Adrenal gland (tissue), 12 donors: ENCODE results near the gene SLC18A2. TPM values are rescaled to one million over a fixed set of nuclear protein-coding genes. Genes with fewer than 3 reads are reported as not detected.
"Not testable (repeated sequence)": the region's sequence is repeated elsewhere in the genome, so short reads cannot be mapped to it uniquely, and the experiment has no call there.

Experiments used
- DNase-seq, 7 donors: peaks; one replicate each; pipeline ENCODE4 v3.0.0-alpha.2; 2019 to 2020
- H3K27ac ChIP-seq, 5 donors: fragments of 200-600 bp; sonication (generic) in 4 of 5; 1 replicate in 3 of 5; 2 replicates in 2 of 5; pipeline versions ENCODE4 v1.5.1 to v1.8.0; 2016 to 2020; ENCODE audit warnings: mild to moderate bottlenecking in 1 of 5
- H3K27me3 ChIP-seq: fragments of 200-600 bp; 2 replicates; pipeline ENCODE4 v1.8.0; 2021
- H3K36me3 ChIP-seq, 2 donors: fragments of 200-600 bp; replicated peaks in 1 of 2; 1 replicate in 1 of 2; 2 replicates in 1 of 2; pipeline versions ENCODE4 v1.5.1 to v1.8.0; 2018 to 2022
- H3K4me1 ChIP-seq, 2 donors: fragments of 200-600 bp; replicated peaks in 1 of 2; 1 replicate in 1 of 2; 2 replicates in 1 of 2; pipeline versions ENCODE4 v1.5.1 to v1.8.0; 2018 to 2021
- H3K4me3 ChIP-seq, 4 donors: fragments of 200-600 bp; sonication (generic) in 3 of 4; one replicate each; pipeline ENCODE4 v1.5.1; 2016 to 2018
- H3K9me3 ChIP-seq, 3 donors: fragments of 200-600 bp; sonication (generic) in 1 of 3; replicated peaks in 1 of 3; 1 replicate in 2 of 3; 2 replicates in 1 of 3; pipeline versions ENCODE4 v1.5.1 to v1.8.0; 2016 to 2021
- CTCF ChIP-seq, 6 experiments: fragments of 450-650 bp in 4 of 6; fragments of 200-600 bp in 2 of 6; sonication (generic) in 1 of 6; IDR thresholded peaks; 1 replicate in 5 of 6; 2 replicates in 1 of 6; pipeline versions ENCODE4 v1.5.1 to v1.8.0; 2016 to 2021; ENCODE audit warnings: antibody characterized with exemption in 6 of 6, mild to moderate bottlenecking in 2 of 6, moderate library complexity in 1 of 6
- POLR2A ChIP-seq, 2 donors: fragments of 450-650 bp; IDR thresholded peaks; one replicate each; pipeline ENCODE4 v1.6.1; 2017; ENCODE audit warnings: antibody characterized with exemption in 2 of 2, mild to moderate bottlenecking in 2 of 2, moderate library complexity in 1 of 2
- WGBS, 4 donors: extraction: QIAGEN DNeasy Blood & Tissue Kit in 2 of 4; methylation state at CpG; one replicate each; pipeline versions ENCODE4 v1.1.5 to v1.1.7; 2013 to 2017; 5-methylcytosine and 5-hydroxymethylcytosine counted together
- intact Hi-C, 2 donors: fragments of 100-400 bp; cut with DNase I; formaldehyde crosslinking; loops; one replicate each; pipeline versions ENCODE4 v1.14.1 to v1.15.0; 2022 to 2023
- polyA plus RNA-seq, 3 donors: library from polyadenylated mRNA; stranded (reverse); fragments of 200-250 nt in 2 of 3; fragments of 350-450 nt in 1 of 3; fragmentation: Illumina TruSeq in 1 of 3; extraction: RNeasy Lipid Tissue Mini Kit (QIAGEN cat#74804) in 1 of 3; gene quantifications; one replicate each; pipeline ENCODE4 v1.2.3, GENCODE V29; 2013 to 2014
- total RNA-seq, 9 donors: library from RNA; depleted of rRNA in 4 of 9; stranded (reverse); fragments of >200 nt in 4 of 9; fragments of 120-200 nt in 1 of 9; fragmentation: NEBNext Ultra II Directional in 1 of 9; extraction: Animal tissue kit (Norgen Biotek cat#: 25700) in 1 of 9; gene quantifications; one replicate each; pipeline versions ENCODE4 v1.1.0 to v1.2.4, GENCODE V29; 2013 to 2023
- donor health status: healthy with polysubstance abuse.
- donor health status: Bipolar disorder and iron deficiency.
- donor health status: DM: yes; HTN: yes; CAD: no.
- donor health status: DM: no; HTN: no; CAD: no.
- donor health status: DM: no; HTN: no; CAD: no.
- donor health status: DM: yes; HTN: yes; CAD: no.

SLC18A2 gene
- total and polyA plus RNA-seq, 12 donors, result 0.04 to 16.6 (median 4.2) TPM; not detected in 2

- Histone ChIP-seq H3K4me3 (no peak overlapping the region), H3K27ac (no peak overlapping the region), H3K4me1 (no peaks in the 10 kb centered on the region), H3K36me3 (no peaks in the 10 kb centered on the region), H3K9me3 (no peaks in the 10 kb centered on the region), H3K27me3 (no peaks in the 10 kb centered on the region)
- TF ChIP-seq CTCF (IDR thresholded peaks at IDR 0.05) (no peak), POLR2A (IDR thresholded peaks at IDR 0.05) (no peak)
- WGBS, 4 donors, result 78 to 85% (median 84%) methylated on average over 1 of the region's 1 CpG
- DNase-seq, result no peak
- intact Hi-C loops, result no loop called here
Measured at GRCh38 chr10:117298219-117298618, 57.3 kb downstream of the SLC18A2 start.

- H3K27me3 ChIP-seq, result no peaks in the 10 kb centered on the region
- no peak overlapping the region for H3K4me3 ChIP-seq
- DNase-seq, result no peak
- H3K36me3 ChIP-seq, result no peaks in the 10 kb centered on the region
- H3K4me1 ChIP-seq, result no peaks in the 10 kb centered on the region
- intact Hi-C loops, result no loop called here
- TF ChIP-seq POLR2A (IDR thresholded peaks at IDR 0.05) (no peak), CTCF (IDR thresholded peaks at IDR 0.05) (no peak)
- H3K27ac ChIP-seq, result no peak overlapping the region
- H3K9me3 ChIP-seq, result no peaks in the 10 kb centered on the region
Measured at GRCh38 chr10:117299435-117299834, 58.5 kb downstream of the SLC18A2 start.

DNA sequence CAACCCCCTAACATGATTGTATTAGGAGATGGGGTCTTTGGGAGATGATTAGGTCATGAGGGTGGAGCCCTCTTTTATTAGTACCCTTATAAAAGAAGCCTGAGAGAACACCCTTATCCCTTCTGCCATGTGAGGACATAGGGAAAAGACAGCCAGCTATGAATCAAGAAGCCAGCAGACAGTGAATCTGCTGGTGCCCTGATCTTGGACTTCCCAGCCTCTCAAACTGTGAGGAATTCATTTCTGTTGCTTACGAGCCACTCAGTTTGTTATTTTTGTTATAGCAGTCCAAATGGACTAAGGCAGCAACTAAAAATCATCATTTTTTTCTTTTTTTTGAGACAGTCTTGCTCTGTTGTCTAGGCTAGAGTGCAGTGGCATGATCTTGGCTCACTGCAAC is 59.8 kb downstream of the SLC18A2 start:
- DNase-seq, result no peak
- H3K4me3 ChIP-seq, result no peak overlapping the region
- H3K4me1 ChIP-seq, result no peaks in the 10 kb centered on the region
- no peak for TF ChIP-seq CTCF (IDR thresholded peaks at IDR 0.05)
- TF ChIP-seq POLR2A (IDR thresholded peaks at IDR 0.05), result no peak
- WGBS, 4 donors, result 88 to 100% (median 92%) methylated on average over 1 of the region's 1 CpG
- H3K27me3 ChIP-seq, result no peaks in the 10 kb centered on the region
- H3K27ac ChIP-seq, result no peak overlapping the region
- intact Hi-C loops, result no loop called here
- no peaks in the 10 kb centered on the region for H3K9me3 ChIP-seq
- H3K36me3 ChIP-seq, result no peaks in the 10 kb centered on the region

GRCh38 chr10:117303451-117303850 is 62.5 kb downstream of the SLC18A2 start:
- H3K4me3 ChIP-seq, H3K27ac ChIP-seq, H3K4me1 ChIP-seq, H3K9me3 ChIP-seq, DNase-seq, H3K36me3 ChIP-seq, intact Hi-C loops, H3K27me3 ChIP-seq: not testable (repeated sequence)
- whole genome bisulfite sequencing, 4 donors, result 98 to 100% (median 99%) methylated on average over 3 of the region's 3 CpGs

- intact Hi-C loops, result no loop called here
- H3K9me3 ChIP-seq, result no peaks in the 10 kb centered on the region
- H3K36me3 ChIP-seq, result no peaks in the 10 kb centered on the region
- H3K4me1 ChIP-seq, result peaks cover 0 to 5% of the 10 kb centered on the region in 2 donors
- TF ChIP-seq CTCF (IDR thresholded peaks at IDR 0.05), result no peak
- no peak for TF ChIP-seq POLR2A (IDR thresholded peaks at IDR 0.05)
- no peak for DNase-seq
- no peak overlapping the region for H3K4me3 ChIP-seq
- H3K27me3 ChIP-seq, result no peaks in the 10 kb centered on the region
- H3K27ac ChIP-seq, result no peak overlapping the region
Measured at GRCh38 chr10:117306674-117307073, 65.8 kb downstream of the SLC18A2 start.
